DND-41 (cell line): ENCODE measurements around the gene GRIN2A.

Experiments used
- ATAC-seq: fragments of 200-7000 bp; cut with Tn5 transposase; 3 replicates; pipeline ENCODE4 v1.9.1; 2021; ENCODE audit warnings: low read depth; ENCODE audit not compliant: insufficient read depth
- DNase-seq: peaks from one replicate; pipeline ENCODE4 v3.0.0-alpha.2; 2020
- H2AFZ ChIP-seq: 2 replicates; pipeline ENCODE4 v1.6.0; 2012; ENCODE audit warnings: low read depth, low read length
- H3K27ac ChIP-seq: 2 replicates; pipeline ENCODE4 v1.5.1; 2012; ENCODE audit warnings: low read length, inconsistent platforms
- H3K27me3 ChIP-seq: fragments of 200-600 bp; sonication (generic); 2 replicates; pipeline ENCODE4 v1.6.0; 2012; ENCODE audit warnings: low read length, mild to moderate bottlenecking, inconsistent platforms; ENCODE audit not compliant: insufficient read depth, poor library complexity
- H3K36me3 ChIP-seq: 2 replicates; pipeline ENCODE4 v1.5.1; 2012; ENCODE audit warnings: low read length, inconsistent platforms; ENCODE audit not compliant: insufficient read depth
- H3K4me1 ChIP-seq: 2 replicates; pipeline ENCODE4 v1.5.1; 2012; ENCODE audit warnings: mild to moderate bottlenecking, low read length; ENCODE audit not compliant: insufficient read depth
- H3K4me2 ChIP-seq: 2 replicates; pipeline ENCODE4 v1.6.0; 2012; ENCODE audit warnings: mild to moderate bottlenecking, moderate library complexity, low read length, inconsistent platforms; ENCODE audit not compliant: insufficient read depth
- H3K4me3 ChIP-seq, 2 experiments: fragments of 200-600 bp in 1 of 2; shearing (Covaris generic) in 1 of 2; 2 replicates each; pipeline ENCODE4 v1.5.1; 2012 to 2016; ENCODE audit warnings: inconsistent platforms in 2 of 2, low read length in 2 of 2, mild to moderate bottlenecking in 2 of 2, low read depth in 1 of 2, moderate library complexity in 1 of 2
- H3K79me2 ChIP-seq: 2 replicates; pipeline ENCODE4 v1.6.0; 2012; ENCODE audit warnings: low read length, inconsistent platforms; ENCODE audit not compliant: insufficient read depth
- H3K9ac ChIP-seq: 2 replicates; pipeline ENCODE4 v1.6.0; 2012; ENCODE audit warnings: low read depth, mild to moderate bottlenecking, inconsistent platforms, low read length, moderate library complexity
- H3K9me3 ChIP-seq: 2 replicates; pipeline ENCODE4 v1.5.1; 2012; ENCODE audit warnings: low read length, moderate library complexity, mild to moderate bottlenecking, inconsistent platforms; ENCODE audit not compliant: insufficient read depth, severe bottlenecking
- H4K20me1 ChIP-seq: 2 replicates; pipeline ENCODE4 v1.6.0; 2012; ENCODE audit warnings: low read length; ENCODE audit not compliant: insufficient read depth
- EZH2 ChIP-seq: IDR thresholded peaks from 3 replicates; pipeline ENCODE4 v1.6.1; 2012; ENCODE audit warnings: borderline replicate concordance, low read depth, mild to moderate bottlenecking, moderate library complexity, low read length, inconsistent platforms; ENCODE audit not compliant: severe bottlenecking
- TF ChIP-seq, protein P1 (sequence below): IDR thresholded peaks from 2 replicates; pipeline ENCODE4 v1.5.1; 2012; ENCODE audit warnings: borderline replicate concordance, low read length, moderate library complexity, mild to moderate bottlenecking; ENCODE audit not compliant: poor library complexity, severe bottlenecking; ENCODE audit errors: extremely low read depth

The GRIN2A gene

GRCh38 chr16:10013364-10013763, 168.9 kb downstream of the GRIN2A start:
- Histone ChIP-seq H3K9ac (no peak overlapping the region), H3K4me3 (no peak overlapping the region), H2AFZ (no peak overlapping the region), H3K36me3 (no peaks in the 10 kb centered on the region), H3K27me3 (peaks cover 11% of the 10 kb centered on the region), H3K4me2 (no peak overlapping the region), H4K20me1 (no peaks in the 10 kb centered on the region), H3K79me2 (no peaks in the 10 kb centered on the region), H3K9me3 (no peaks in the 10 kb centered on the region), H3K4me1 (no peaks in the 10 kb centered on the region), H3K27ac (no peak overlapping the region)
- TF ChIP-seq, protein P1, sequence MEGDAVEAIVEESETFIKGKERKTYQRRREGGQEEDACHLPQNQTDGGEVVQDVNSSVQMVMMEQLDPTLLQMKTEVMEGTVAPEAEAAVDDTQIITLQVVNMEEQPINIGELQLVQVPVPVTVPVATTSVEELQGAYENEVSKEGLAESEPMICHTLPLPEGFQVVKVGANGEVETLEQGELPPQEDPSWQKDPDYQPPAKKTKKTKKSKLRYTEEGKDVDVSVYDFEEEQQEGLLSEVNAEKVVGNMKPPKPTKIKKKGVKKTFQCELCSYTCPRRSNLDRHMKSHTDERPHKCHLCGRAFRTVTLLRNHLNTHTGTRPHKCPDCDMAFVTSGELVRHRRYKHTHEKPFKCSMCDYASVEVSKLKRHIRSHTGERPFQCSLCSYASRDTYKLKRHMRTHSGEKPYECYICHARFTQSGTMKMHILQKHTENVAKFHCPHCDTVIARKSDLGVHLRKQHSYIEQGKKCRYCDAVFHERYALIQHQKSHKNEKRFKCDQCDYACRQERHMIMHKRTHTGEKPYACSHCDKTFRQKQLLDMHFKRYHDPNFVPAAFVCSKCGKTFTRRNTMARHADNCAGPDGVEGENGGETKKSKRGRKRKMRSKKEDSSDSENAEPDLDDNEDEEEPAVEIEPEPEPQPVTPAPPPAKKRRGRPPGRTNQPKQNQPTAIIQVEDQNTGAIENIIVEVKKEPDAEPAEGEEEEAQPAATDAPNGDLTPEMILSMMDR = no peak
- TF ChIP-seq EZH2 = no peak
- ATAC-seq (no peak), DNase-seq (no peak)

DNA sequence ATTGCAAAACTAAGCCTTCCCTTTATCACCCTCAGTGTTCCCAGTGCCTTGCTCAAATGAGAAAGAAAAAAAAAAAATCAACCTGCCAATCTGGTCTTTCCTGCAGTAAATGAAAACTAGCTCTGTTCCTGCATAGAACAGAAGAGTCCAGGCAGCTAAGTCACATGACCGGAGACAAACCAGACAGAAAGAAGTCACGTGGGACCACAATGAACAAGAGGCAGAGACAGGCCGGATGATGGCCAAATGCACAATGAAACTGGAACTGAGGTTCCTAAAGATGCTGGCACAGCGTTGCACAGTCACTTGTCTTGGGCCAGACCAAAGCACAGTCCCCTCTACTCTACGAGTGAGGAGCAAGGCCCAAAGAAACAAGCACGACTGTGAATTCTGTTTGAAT, 172.5 kb downstream of the GRIN2A start:
- TF ChIP-seq EZH2 = no peak
- TF ChIP-seq, protein P1 = no peak
- no peak overlapping the region for H3K4me2 ChIP-seq
- peaks cover 11% of the 10 kb centered on the region for H3K27me3 ChIP-seq
- no peak overlapping the region for H3K4me3 ChIP-seq
- H4K20me1 ChIP-seq = no peaks in the 10 kb centered on the region
- H3K9ac ChIP-seq = no peak overlapping the region
- H3K79me2 ChIP-seq = no peaks in the 10 kb centered on the region
- no peak for DNase-seq
- no peak overlapping the region for H3K27ac ChIP-seq
- H2AFZ ChIP-seq = no peak overlapping the region
- no peaks in the 10 kb centered on the region for H3K9me3 ChIP-seq
- H3K36me3 ChIP-seq = no peaks in the 10 kb centered on the region
- no peak for ATAC-seq
- H3K4me1 ChIP-seq = no peaks in the 10 kb centered on the region

DNA sequence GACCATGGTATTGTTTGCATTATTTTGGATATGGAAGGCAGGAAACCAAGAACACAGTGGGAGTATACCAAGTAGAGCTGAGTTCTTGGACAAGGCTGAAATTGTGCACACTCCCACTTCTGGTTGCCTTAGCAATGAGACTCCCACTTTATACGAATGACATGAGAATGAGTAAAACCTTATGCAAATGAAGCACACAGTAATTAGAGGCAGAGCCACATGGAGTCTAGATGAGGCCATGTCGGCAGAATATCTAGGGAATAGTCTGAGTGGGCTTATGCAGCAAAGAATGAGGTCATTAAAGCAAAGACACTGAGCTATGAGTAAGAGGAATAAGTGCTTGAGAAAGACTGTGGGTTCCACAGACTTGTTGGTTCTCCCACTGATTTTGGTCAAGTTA, 178.7 kb downstream of the GRIN2A start:
- H3K9me3 ChIP-seq = no peaks in the 10 kb centered on the region
- H3K9ac ChIP-seq = no peak overlapping the region
- TF ChIP-seq, protein P1 = no peak
- TF ChIP-seq EZH2 = no peak
- no peak overlapping the region for H2AFZ ChIP-seq
- H3K4me2 ChIP-seq = no peak overlapping the region
- no peaks in the 10 kb centered on the region for H3K79me2 ChIP-seq
- H4K20me1 ChIP-seq = no peaks in the 10 kb centered on the region
- H3K4me1 ChIP-seq = no peaks in the 10 kb centered on the region
- no peak overlapping the region for H3K27ac ChIP-seq
- H3K4me3 ChIP-seq = no peak overlapping the region
- H3K36me3 ChIP-seq = no peaks in the 10 kb centered on the region
- peaks cover under 1% of the 10 kb centered on the region for H3K27me3 ChIP-seq
- ATAC-seq (no peak), DNase-seq (no peak)

DNA sequence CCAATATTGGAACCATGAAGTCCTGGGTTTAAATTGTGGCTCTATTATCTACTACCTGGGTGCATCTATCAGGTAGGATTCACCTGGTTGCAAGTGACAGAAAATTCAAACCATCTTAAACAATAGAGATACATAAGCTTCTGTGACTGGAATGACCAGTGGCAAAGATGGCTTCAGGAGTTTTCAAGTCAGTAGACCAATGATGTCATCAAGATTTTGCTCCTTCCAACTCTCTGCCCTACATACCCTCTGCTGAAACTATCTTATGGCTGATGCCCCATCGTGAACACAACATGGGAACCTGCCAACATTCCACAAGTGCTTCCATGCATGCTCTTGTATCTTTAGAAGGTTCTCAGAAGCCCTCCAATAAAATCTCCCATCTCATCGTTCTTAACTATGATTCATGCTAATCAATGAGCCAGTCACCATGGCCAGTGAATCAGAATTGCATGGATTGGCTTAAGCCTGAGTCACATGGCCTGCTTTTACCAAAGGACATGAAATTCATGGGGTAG, 180.9 kb downstream of the GRIN2A start:
- TF ChIP-seq, protein P1 = no peak
- no peak for TF ChIP-seq EZH2
- Histone ChIP-seq H4K20me1 (no peaks in the 10 kb centered on the region), H3K27me3 (peaks cover 3% of the 10 kb centered on the region), H3K79me2 (no peaks in the 10 kb centered on the region), H2AFZ (no peak overlapping the region), H3K9me3 (no peaks in the 10 kb centered on the region), H3K4me3 (no peak overlapping the region), H3K36me3 (no peaks in the 10 kb centered on the region), H3K4me2 (no peak overlapping the region), H3K4me1 (no peaks in the 10 kb centered on the region), H3K9ac (no peak overlapping the region), H3K27ac (no peak overlapping the region)
- DNase-seq = no peak
- ATAC-seq = no peak
